Motor neuron (in vitro differentiated cells): ENCODE results near the gene BUB1B. TPM values are rescaled to one million over a fixed set of nuclear protein-coding genes. Genes with fewer than 3 reads are reported as not detected.
"Not testable (repeated sequence)": the region's sequence is repeated elsewhere in the genome, so short reads cannot be mapped to it uniquely, and the experiment has no call there.

Experiments
- ATAC-seq, 8 experiments: fragments of 200-7000 bp; cut with Tn5 transposase; replicated peaks in 6 of 8; 2 replicates each; pipeline ENCODE4 v1.8.0; 2021; ENCODE audit warnings: mild to moderate bottlenecking in 8 of 8, moderate library complexity in 8 of 8
- H3K27ac ChIP-seq, 2 donors: fragments of 250-450 bp; sonication (Bioruptor Pico); 2 replicates each; pipeline ENCODE4 v1.9.0; 2021; ENCODE audit warnings: antibody characterized with exemption in 2 of 2, mild to moderate bottlenecking in 2 of 2, moderate library complexity in 1 of 2
- H3K4me1 ChIP-seq, 2 donors: fragments of 250-450 bp; sonication (Bioruptor Pico); replicated peaks in 1 of 2; 2 replicates each; pipeline ENCODE4 v1.6.1; 2021; ENCODE audit warnings: antibody characterized with exemption in 2 of 2, mild to moderate bottlenecking in 2 of 2, moderate library complexity in 1 of 2
- H3K4me3 ChIP-seq, 5 donors: fragments of 250-450 bp; sonication (Bioruptor Pico); 2 replicates each; pipeline ENCODE4 v1.9.0; 2021; ENCODE audit warnings: antibody characterized with exemption in 5 of 5, mild to moderate bottlenecking in 5 of 5, moderate library complexity in 4 of 5
- WGBS, 10 experiments: fragments of 450-650 bp; shearing (Covaris generic); methylation state at CpG; one replicate each; pipeline ENCODE4 v1.0.0; 2022; 5-methylcytosine and 5-hydroxymethylcytosine counted together
- in situ Hi-C, 9 experiments: fragments of 400-800 bp; cut with MboI; loops; one replicate each; pipeline ENCODE4 v1.15.0; 2021; ENCODE audit warnings: low sequenced_read_pairs in 9 of 9, low pct_unique_long_range_greater_than_20kb in 2 of 9; ENCODE audit not compliant: unreplicated experiment in 9 of 9
- total RNA-seq, 8 experiments: library from RNA; unstranded; fragments of 300-600 nt; gene quantifications; 2 replicates each; pipeline versions ENCODE4 v1.2.3 to v1.2.4, GENCODE V29; 2022

Gene BUB1B
- total RNA-seq, 8 experiments from 2014 or later: 0.31 to 39.0 (median 3.7) TPM

GRCh38 chr15:40124807-40125285, 36.0 kb upstream of the BUB1B start:
- peak in 1 of 8 experiments; percentile 11 for ATAC-seq
- H3K4me1 ChIP-seq, H3K27ac ChIP-seq, in situ Hi-C loops, H3K4me3 ChIP-seq: not testable (repeated sequence)
- 42% methylated on average over 2 of the region's 5 CpGs; no CpG with 5 or more reads in 9 of the 10 experiments for WGBS, 10 experiments

- H3K4me1 ChIP-seq: no peaks in the 10 kb centered on the region
- no peak for ATAC-seq
- 50 to 93% (median 80%) methylated on average over 1 to 7 of the region's 7 CpGs for WGBS, 10 experiments
- in situ Hi-C loops: no loop called here
- no peak overlapping the region for H3K27ac ChIP-seq
- no peak overlapping the region for H3K4me3 ChIP-seq
Measured at GRCh38 chr15:40125950-40126349, 34.9 kb upstream of the BUB1B start.

- no peaks in the 10 kb centered on the region for H3K4me1 ChIP-seq
- peak in 1 of 8 experiments; percentile 27 for ATAC-seq
- in situ Hi-C loops: no loop called here
- H3K27ac ChIP-seq: no peak overlapping the region
- WGBS, 10 experiments: 61 to 95% (median 82%) methylated on average over 4 to 19 of the region's 27 CpGs; no CpG with 5 or more reads in 2 of the 10 experiments
- no peak overlapping the region for H3K4me3 ChIP-seq
Measured at GRCh38 chr15:40128766-40129660, 31.9 kb upstream of the BUB1B start.

- in situ Hi-C loops: no loop called here
- WGBS, 10 experiments: 29 to 80% (median 64%) methylated on average over 1 to 5 of the region's 5 CpGs; no CpG with 5 or more reads in 2 of the 10 experiments
- no peak overlapping the region for H3K27ac ChIP-seq
- no peak for ATAC-seq
- H3K4me3 ChIP-seq: no peak overlapping the region
- no peaks in the 10 kb centered on the region for H3K4me1 ChIP-seq
Measured at GRCh38 chr15:40130118-40130517, 30.8 kb upstream of the BUB1B start.

- in situ Hi-C loops: no loop called here
- ATAC-seq: peak in 1 of 8 experiments; percentile 66
Measured at GRCh38 chr15:40130799-40131502, 29.9 kb upstream of the BUB1B start.

GRCh38 chr15:40133544-40133943, 27.3 kb upstream of the BUB1B start:
- Histone ChIP-seq H3K4me3 (no peak overlapping the region), H3K27ac (no peak overlapping the region), H3K4me1 (peaks cover 8 to 9% of the 10 kb centered on the region in 2 donors)
- in situ Hi-C loops: no loop called here
- 82 to 100% (median 94%) methylated on average over 1 to 12 of the region's 13 CpGs; no CpG with 5 or more reads in 1 of the 10 experiments for WGBS, 10 experiments
- ATAC-seq: no peak

More at GRCh38 chr15:40130799-40131502, 29.9 kb upstream of the BUB1B start:
- Histone ChIP-seq H3K4me1 (no peaks in the 10 kb centered on the region), H3K27ac (no peak overlapping the region), H3K4me3 (no peak overlapping the region)
- WGBS, 10 experiments: 36 to 83% (median 73%) methylated on average over 3 to 19 of the region's 19 CpGs

- 23 to 87% (median 74%) methylated on average over 5 to 9 of the region's 9 CpGs; no CpG with 5 or more reads in 2 of the 10 experiments for WGBS, 10 experiments
- in situ Hi-C loops: no loop called here
- Histone ChIP-seq H3K27ac (no peak overlapping the region), H3K4me1 (peaks cover 8 to 9% of the 10 kb centered on the region in 2 donors), H3K4me3 (no peak overlapping the region)
- no peak for ATAC-seq
Measured at GRCh38 chr15:40134885-40135284, 26.0 kb upstream of the BUB1B start.

GRCh38 chr15:40135846-40136450, 24.9 kb upstream of the BUB1B start:
- 0 to 17% methylated on average over 1 of the region's 1 CpG; no CpG with 5 or more reads in 8 of the 10 experiments for WGBS, 10 experiments
- H3K27ac ChIP-seq, in situ Hi-C loops: not testable (repeated sequence)

GRCh38 chr15:40136470-40137302, 24.2 kb upstream of the BUB1B start:
- WGBS, 10 experiments: 40 to 80% (median 61%) methylated on average over 1 to 3 of the region's 6 CpGs; no CpG with 5 or more reads in 4 of the 10 experiments
- Histone ChIP-seq H3K27ac (no peak overlapping the region), H3K4me3 (no peak overlapping the region), H3K4me1 (peaks cover 8 to 9% of the 10 kb centered on the region in 2 donors)
- in situ Hi-C loops: no loop called here
- ATAC-seq: peak in 7 of 8 experiments; percentile 81 to 98 (median 96)

More at GRCh38 chr15:40135846-40136450, 24.9 kb upstream of the BUB1B start:
- H3K4me3 ChIP-seq, ATAC-seq, H3K4me1 ChIP-seq: not testable (repeated sequence)

- WGBS, 10 experiments: 71 to 100% (median 86%) methylated on average over 1 to 6 of the region's 11 CpGs; no CpG with 5 or more reads in 2 of the 10 experiments
- no peak for ATAC-seq
- no peak overlapping the region for H3K4me3 ChIP-seq
- in situ Hi-C loops: no loop called here
- H3K4me1 ChIP-seq: peaks cover 8 to 9% of the 10 kb centered on the region in 2 donors
- no peak overlapping the region for H3K27ac ChIP-seq
Measured at GRCh38 chr15:40137303-40138200, 23.3 kb upstream of the BUB1B start.

GRCh38 chr15:40138201-40138570, 22.7 kb upstream of the BUB1B start:
- not testable (repeated sequence) for ATAC-seq, H3K4me3 ChIP-seq

More at GRCh38 chr15:40138201-40138570, 22.7 kb upstream of the BUB1B start:
- 40 to 100% (median 83%) methylated on average over 1 to 3 of the region's 3 CpGs; no CpG with 5 or more reads in 1 of the 10 experiments for WGBS, 10 experiments
- in situ Hi-C loops, H3K27ac ChIP-seq, H3K4me1 ChIP-seq: not testable (repeated sequence)
